ENCODE data around the gene HBA1.
"Not testable (repeated sequence)": the region's sequence is repeated elsewhere in the genome, so short reads cannot be mapped to it uniquely, and the experiment has no call there.

The HBA1 gene

GRCh38 chr16:176006-176405 lies 474 bp upstream of the HBA1 start:
- DNase-seq: not testable (repeated sequence)

GRCh38 chr16:177394-177822 lies 928 bp downstream of the HBA1 start:
- DNase-seq: peak; percentile 55

DNA sequence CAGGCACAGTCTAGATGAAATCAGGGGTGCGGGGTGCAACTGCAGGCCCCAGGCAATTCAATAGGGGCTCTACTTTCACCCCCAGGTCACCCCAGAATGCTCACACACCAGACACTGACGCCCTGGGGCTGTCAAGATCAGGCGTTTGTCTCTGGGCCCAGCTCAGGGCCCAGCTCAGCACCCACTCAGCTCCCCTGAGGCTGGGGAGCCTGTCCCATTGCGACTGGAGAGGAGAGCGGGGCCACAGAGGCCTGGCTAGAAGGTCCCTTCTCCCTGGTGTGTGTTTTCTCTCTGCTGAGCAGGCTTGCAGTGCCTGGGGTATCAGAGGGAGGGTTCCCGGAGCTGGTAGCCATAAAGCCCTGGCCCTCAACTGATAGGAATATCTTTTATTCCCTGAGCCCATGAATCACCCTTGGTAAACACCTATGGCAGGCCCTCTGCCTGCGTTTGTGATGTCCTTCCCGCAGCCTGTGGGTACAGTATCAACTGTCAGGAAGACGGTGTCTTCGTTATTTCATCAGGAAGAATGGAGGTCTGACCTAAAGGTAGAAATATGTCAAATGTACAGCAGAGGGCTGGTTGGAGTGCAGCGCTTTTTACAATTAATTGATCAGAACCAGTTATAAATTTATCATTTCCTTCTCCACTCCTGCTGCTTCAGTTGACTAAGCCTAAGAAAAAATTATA lies 1.6 kb downstream of the HBA1 start:
- DNase-seq: no peak

- no peak for DNase-seq
Observed at GRCh38 chr16:178668-179015, 2.2 kb downstream of the HBA1 start.

DNA sequence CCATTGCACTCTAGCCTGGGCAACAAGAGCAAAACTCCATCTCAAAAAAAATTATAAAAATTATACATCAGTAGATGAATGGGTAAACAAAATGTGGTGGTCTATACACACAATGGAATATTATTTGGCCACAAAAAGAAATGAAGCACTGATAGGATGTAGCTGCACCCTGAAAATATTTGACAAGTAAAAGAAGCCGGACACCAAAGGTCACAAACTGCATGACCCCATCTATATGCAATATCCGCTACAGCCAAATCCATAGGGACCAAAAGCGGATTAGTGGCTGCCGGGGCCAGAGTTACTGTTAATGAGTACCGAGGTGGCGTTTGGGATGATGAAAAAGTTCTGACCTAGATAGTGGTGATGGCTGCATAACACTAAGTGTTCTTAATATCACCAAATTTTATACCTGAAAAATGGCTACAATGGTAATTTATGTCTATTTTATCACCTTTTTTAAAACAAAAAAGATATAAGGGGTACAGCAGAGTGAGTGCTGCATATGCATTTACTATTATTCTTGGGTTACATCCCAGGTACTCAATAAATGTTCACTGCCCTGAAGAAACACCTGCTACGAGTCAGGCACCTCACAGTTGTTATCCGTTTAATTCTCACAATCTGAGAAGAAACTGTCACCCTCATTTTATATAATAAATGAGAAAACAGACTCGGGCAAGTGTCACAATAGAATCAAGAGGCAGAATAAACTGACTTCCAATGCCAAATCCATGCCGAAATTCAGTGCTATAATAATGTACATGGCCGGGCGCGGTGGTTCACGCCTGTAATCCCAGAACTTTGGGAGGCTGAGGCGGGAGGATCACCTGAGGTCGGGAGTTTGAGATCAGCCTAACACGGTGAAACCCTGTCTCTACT lies 3.0 kb downstream of the HBA1 start:
- no peak for DNase-seq

DNA sequence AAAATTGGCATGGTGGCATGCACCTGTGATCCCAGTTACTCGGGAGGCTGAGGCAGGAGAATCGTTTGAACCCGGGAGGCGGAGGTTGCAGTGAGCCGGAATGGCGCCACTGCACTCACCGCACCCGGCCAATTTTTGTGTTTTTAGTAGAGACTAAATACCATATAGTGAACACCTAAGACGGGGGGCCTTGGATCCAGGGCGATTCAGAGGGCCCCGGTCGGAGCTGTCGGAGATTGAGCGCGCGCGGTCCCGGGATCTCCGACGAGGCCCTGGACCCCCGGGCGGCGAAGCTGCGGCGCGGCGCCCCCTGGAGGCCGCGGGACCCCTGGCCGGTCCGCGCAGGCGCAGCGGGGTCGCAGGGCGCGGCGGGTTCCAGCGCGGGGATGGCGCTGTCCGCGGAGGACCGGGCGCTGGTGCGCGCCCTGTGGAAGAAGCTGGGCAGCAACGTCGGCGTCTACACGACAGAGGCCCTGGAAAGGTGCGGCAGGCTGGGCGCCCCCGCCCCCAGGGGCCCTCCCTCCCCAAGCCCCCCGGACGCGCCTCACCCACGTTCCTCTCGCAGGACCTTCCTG lies 3.7 kb downstream of the HBA1 start, which contains the start of gene HBQ1:
TSS of gene HBQ1 (plus strand) at position 359 of the 575 bp plus-strand sequence. CDS start at position 387, 28 bp downstream.
- DNase-seq: no peak

- no peak for DNase-seq
Observed at GRCh38 chr16:180681-181564, 4.4 kb downstream of the HBA1 start.

DNA sequence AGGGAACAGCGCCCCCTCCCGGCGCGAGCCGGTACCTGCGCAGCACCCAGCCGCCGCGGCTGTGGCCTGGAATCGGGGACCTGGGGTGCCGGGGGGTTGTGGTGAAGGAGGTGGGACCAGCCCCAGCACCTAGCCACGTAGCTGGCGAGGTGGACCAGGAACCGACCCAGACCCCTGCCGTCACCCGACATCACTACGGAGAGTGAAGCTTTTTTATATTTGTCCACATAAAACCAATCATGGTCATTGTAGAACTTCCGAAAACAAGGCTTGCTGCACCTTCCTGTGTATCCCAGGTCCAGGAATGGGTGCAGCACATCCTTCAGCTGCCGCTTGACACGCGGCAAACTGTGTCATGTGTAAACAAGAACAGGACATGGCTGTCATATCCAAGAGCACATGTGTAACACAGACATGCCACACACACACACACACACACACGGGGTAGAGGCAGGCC lies 5.1 kb downstream of the HBA1 start:
- peak; percentile 78 for DNase-seq

GRCh38 chr16:183005-183404 lies 6.5 kb downstream of the HBA1 start:
- no peak for DNase-seq

GRCh38 chr16:185213-185612 lies 8.7 kb downstream of the HBA1 start:
- DNase-seq: no peak

- DNase-seq: no peak
Observed at GRCh38 chr16:185691-186090, 9.2 kb downstream of the HBA1 start.

DNA sequence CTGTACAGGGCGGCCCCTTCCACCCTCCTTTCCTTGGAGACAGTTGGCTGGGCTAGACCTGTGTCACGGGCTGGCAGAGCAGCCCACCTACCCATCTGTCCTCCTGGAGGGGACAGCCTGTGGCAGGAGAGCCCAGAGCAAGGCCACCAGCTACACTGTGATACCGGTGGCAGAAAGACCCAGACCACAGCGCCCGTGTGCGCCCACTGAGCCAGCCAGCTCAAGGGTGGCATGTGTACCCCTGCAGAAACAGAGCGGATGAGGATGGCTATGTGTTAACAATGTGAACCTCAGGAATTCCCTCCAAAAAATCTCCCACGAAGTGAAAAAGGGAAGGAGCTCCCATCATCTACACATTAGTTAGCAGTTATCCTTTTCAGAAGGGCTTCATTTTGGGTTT lies 10.8 kb downstream of the HBA1 start:
- no peak for DNase-seq

GRCh38 chr16:188674-189073 lies 12.2 kb downstream of the HBA1 start:
- DNase-seq: no peak

DNA sequence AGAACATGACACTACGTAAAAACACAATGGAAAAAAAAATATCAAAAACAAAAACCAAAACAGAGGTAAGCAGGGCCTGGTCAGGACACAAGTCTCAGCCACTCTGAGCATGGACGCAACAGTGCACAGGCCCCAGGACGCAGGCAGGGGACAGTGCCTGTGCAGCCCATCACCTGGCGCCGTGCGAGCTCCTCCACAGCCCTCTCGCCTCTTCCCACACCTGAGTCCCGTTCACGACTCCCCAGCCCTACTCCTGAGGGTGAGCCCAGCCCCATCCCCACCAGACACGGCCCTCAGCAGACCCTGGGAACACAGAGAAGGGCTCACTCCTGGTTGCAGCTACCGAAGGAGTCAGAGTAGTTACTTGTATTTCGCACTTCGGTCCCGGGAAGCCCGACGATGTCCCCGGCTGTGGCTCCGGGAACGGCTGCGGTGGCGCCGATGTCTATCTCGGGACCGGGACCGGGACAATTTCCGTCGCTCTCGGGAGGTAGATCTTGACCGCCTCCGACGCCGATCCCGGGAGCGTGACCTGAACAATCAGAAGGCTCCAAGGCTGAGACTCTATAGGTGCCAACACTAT lies 13.2 kb downstream of the HBA1 start:
- DNase-seq: no peak

DNA sequence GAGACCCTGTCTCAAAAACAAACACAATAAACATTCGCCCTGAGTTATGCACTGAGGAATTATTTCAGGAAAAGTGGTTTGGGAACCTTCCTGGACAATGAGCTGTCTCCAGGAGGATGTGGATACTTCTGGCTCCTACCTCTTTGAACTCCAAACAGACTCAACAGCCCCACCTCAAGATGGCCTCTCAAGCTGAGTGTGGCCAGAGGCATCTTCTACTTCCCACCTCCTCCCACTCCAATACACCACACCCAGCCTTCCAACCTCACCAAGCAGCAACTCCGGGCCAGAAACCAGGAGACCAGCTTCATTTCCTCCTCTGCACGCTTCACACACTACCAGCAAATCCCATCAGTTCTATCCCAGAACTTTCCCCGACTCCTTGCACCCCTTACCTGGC lies 15.4 kb downstream of the HBA1 start:
- no peak for DNase-seq

DNA sequence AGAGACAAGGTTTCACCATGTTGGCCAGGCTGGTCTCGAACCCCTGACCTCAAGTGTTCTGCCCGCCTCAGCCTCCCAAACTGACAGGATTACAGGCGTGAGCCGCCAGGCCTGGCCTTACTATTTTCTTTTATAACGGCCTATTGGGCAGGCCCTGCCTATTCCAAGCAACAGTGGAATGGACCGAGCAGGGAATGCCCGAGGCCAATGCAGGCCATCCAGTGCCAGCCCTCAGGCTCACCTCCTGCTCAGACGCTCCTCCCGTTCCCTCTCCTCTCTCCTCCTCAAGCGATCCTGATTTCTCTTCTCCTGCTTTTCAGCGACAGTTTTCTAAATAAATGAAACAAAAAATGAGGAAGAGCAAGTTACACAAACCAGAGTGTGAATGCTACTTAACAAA lies 16.2 kb downstream of the HBA1 start:
- DNase-seq: no peak

DNA sequence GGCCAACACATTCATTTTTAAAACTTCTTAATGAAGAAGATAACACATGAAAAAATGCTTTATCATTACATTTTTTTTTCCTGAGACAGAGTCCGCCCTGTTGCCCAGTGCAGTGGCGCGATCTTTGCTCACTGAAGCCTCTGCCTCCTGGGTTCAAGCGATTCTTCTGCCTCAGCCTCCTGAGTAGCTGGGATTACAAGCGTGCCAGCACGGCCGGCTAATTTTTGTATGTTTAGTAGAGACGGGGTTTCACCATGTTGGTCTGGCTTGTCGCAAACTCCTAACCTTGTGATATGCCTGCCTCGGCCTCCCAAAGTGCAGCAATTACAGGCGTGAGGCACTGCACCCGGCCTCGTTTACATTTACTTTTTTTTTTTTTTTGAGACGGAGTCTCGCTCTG lies 17.0 kb downstream of the HBA1 start:
- no peak for DNase-seq

DNA sequence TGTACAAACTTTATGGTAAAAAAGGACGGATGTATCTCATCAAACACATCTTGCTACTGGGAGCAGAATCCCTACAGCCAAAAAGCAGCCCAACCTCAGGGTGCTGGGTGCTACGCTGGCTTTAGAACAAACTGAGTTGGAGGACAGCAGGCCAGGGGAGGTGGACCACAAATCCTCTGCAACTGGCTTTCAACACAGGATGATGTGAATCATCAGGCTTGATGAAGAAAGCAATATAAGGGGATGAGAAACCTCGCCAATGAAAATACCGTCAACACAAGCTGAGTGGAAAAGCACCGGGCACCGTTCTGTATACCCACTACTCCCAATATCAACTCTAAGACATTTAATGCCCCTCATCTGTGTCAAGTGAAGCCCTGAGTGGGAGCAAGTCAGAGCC lies 18.0 kb downstream of the HBA1 start:
- no peak for DNase-seq

- DNase-seq: no peak
Observed at GRCh38 chr16:200388-200787, 23.9 kb downstream of the HBA1 start.

GRCh38 chr16:203246-203645 lies 26.8 kb downstream of the HBA1 start:
- no peak for DNase-seq

- not testable (repeated sequence) for DNase-seq
Observed at GRCh38 chr16:204046-204445, 27.6 kb downstream of the HBA1 start.

DNA sequence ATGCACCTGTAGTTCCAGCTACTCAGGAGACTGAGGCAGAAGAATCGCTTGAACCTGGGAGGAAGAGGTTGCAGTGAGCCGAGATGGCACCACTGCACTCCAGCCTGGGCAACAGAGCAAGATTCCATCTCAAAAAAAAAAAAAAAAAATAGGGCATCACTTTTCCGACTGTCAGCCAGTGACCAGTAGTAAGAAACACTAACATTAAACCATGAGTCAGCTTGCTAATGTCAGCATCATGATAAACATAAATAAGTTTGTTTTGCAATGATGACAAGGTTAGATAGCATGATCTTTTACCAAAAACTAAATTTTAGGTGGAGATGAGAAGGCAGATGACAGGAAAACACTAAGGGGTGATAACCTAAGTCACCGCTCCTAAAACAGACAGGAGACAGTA lies 32.9 kb downstream of the HBA1 start:
- DNase-seq: not testable (repeated sequence)
